H9 (cell line): ENCODE results near the gene MARCHF10. TPM values are rescaled to one million over a fixed set of nuclear protein-coding genes. Genes with fewer than 3 reads are reported as not detected.

Experiments
- DNase-seq: peaks from one replicate; pipeline ENCODE4 v3.0.0-alpha.2; 2017
- H2AFZ ChIP-seq: one replicate; pipeline ENCODE4 v1.6.1; 2013; ENCODE audit warnings: mild to moderate bottlenecking, low read length, control low read depth, moderate library complexity
- H2AK5ac ChIP-seq: 2 replicates; pipeline ENCODE4 v1.6.1; 2013; ENCODE audit warnings: low read length, control low read depth, mixed read lengths; ENCODE audit not compliant: insufficient read length
- H2BK120ac ChIP-seq: one replicate; pipeline ENCODE4 v1.6.1; 2013; ENCODE audit warnings: low read depth, mild to moderate bottlenecking, low read length, control low read depth, inconsistent platforms; ENCODE audit not compliant: poor library complexity, severe bottlenecking
- H2BK12ac ChIP-seq: 2 replicates; pipeline ENCODE4 v1.6.1; 2013; ENCODE audit warnings: low read length, control low read depth, mixed read lengths, low read depth; ENCODE audit not compliant: insufficient read length
- H2BK15ac ChIP-seq: 2 replicates; pipeline ENCODE4 v1.6.1; 2013; ENCODE audit warnings: low read depth, low read length, control low read depth
- H2BK20ac ChIP-seq: one replicate; pipeline ENCODE4 v1.6.1; 2013; ENCODE audit warnings: low read depth, mild to moderate bottlenecking, low read length, control low read depth, inconsistent platforms; ENCODE audit not compliant: poor library complexity, severe bottlenecking
- H2BK5ac ChIP-seq: 2 replicates; pipeline ENCODE4 v1.6.1; 2013; ENCODE audit warnings: low read length, control low read depth, mixed read lengths; ENCODE audit not compliant: insufficient read length
- H3K14ac ChIP-seq: 2 replicates; pipeline ENCODE4 v1.6.1; 2013; ENCODE audit warnings: low read length, control low read depth; ENCODE audit not compliant: insufficient read depth
- H3K18ac ChIP-seq: 2 replicates; pipeline ENCODE4 v1.6.1; 2013; ENCODE audit warnings: low read depth, mild to moderate bottlenecking, mixed read lengths, low read length, control low read depth; ENCODE audit not compliant: insufficient read length
- H3K23ac ChIP-seq: 2 replicates; pipeline ENCODE4 v1.6.1; 2013; ENCODE audit warnings: low read length, control low read depth, mixed read lengths, low read depth; ENCODE audit not compliant: insufficient read length
- H3K23me2 ChIP-seq: 2 replicates; pipeline ENCODE4 v1.6.1; 2013; ENCODE audit warnings: low read depth, mild to moderate bottlenecking, mixed read lengths, low read length, control low read depth; ENCODE audit not compliant: insufficient read length, poor library complexity, severe bottlenecking
- H3K27ac ChIP-seq: 2 replicates; pipeline ENCODE4 v1.5.1; 2013; ENCODE audit warnings: low read length, control low read depth, mixed read lengths, low read depth; ENCODE audit not compliant: insufficient read length
- H3K27me3 ChIP-seq: 2 replicates; pipeline ENCODE4 v1.6.1; 2013; ENCODE audit warnings: low read length, control low read depth, inconsistent platforms; ENCODE audit not compliant: insufficient read depth
- H3K4ac ChIP-seq: 2 replicates; pipeline ENCODE4 v1.6.1; 2013; ENCODE audit warnings: low read depth, mild to moderate bottlenecking, control low read depth, inconsistent platforms, low read length, moderate library complexity
- H3K4me1 ChIP-seq: 2 replicates; pipeline ENCODE4 v1.6.1; 2013; ENCODE audit warnings: low read length, control low read depth, inconsistent platforms; ENCODE audit not compliant: insufficient read depth
- H3K4me2 ChIP-seq: 2 replicates; pipeline ENCODE4 v1.6.1; 2013; ENCODE audit warnings: low read length, control low read depth, mixed read lengths; ENCODE audit not compliant: insufficient read length, insufficient read depth
- H3K56ac ChIP-seq: 2 replicates; pipeline ENCODE4 v1.6.1; 2013; ENCODE audit warnings: low read depth, mild to moderate bottlenecking, mixed read lengths, low read length, control low read depth; ENCODE audit not compliant: insufficient read length
- H3K79me1 ChIP-seq: 2 replicates; pipeline ENCODE4 v1.6.1; 2013; ENCODE audit warnings: low read depth, mild to moderate bottlenecking, moderate library complexity, low read length, control low read depth, inconsistent platforms; ENCODE audit not compliant: insufficient read depth, poor library complexity, severe bottlenecking
- H3K79me2 ChIP-seq: 2 replicates; pipeline ENCODE4 v1.6.1; 2013; ENCODE audit warnings: low read length, control low read depth, inconsistent platforms; ENCODE audit not compliant: insufficient read depth
- H3K9ac ChIP-seq: 2 replicates; pipeline ENCODE4 v1.6.1; 2013; ENCODE audit warnings: low read length, control low read depth, mixed read lengths; ENCODE audit not compliant: insufficient read length; ENCODE audit errors: extremely low read depth
- H3K9me3 ChIP-seq: one replicate; pipeline ENCODE4 v1.6.1; 2013; ENCODE audit warnings: low read depth, low read length, inconsistent platforms; ENCODE audit not compliant: control insufficient read depth
- H3T11ph ChIP-seq: one replicate; pipeline ENCODE4 v1.6.1; 2013; ENCODE audit warnings: mild to moderate bottlenecking, low read length, control low read depth, inconsistent platforms
- H4K20me1 ChIP-seq: one replicate; pipeline ENCODE4 v1.6.1; 2013; ENCODE audit not compliant: control insufficient read depth, insufficient read length, insufficient read depth
- H4K5ac ChIP-seq: 2 replicates; pipeline ENCODE4 v1.6.1; 2013; ENCODE audit warnings: low read depth, mild to moderate bottlenecking, mixed read lengths, low read length, control low read depth; ENCODE audit not compliant: insufficient read length
- H4K8ac ChIP-seq: replicated peaks from 2 replicates; pipeline ENCODE4 v1.6.1; 2013; ENCODE audit warnings: low read length, control low read depth, mixed read lengths, low read depth; ENCODE audit not compliant: insufficient read length
- H4K91ac ChIP-seq: 2 replicates; pipeline ENCODE4 v1.6.1; 2013; ENCODE audit warnings: low read depth, mild to moderate bottlenecking, moderate library complexity, mixed read lengths, low read length, control low read depth; ENCODE audit not compliant: insufficient read length
- H3K27ac Mint-ChIP-seq, 3 experiments: 2 replicates in 2 of 3; 3 replicates in 1 of 3; pipeline ENCODE4 v1.8.0; 2020 to 2021; ENCODE audit warnings: mixed read lengths in 3 of 3, mild to moderate bottlenecking in 1 of 3, moderate library complexity in 1 of 3
- H3K27me3 Mint-ChIP-seq: 2 replicates; pipeline ENCODE4 v1.8.0; 2021; ENCODE audit warnings: low read depth, mild to moderate bottlenecking, moderate library complexity, mixed read lengths
- H3K36me3 Mint-ChIP-seq, 3 experiments: 2 replicates in 2 of 3; 3 replicates in 1 of 3; pipeline ENCODE4 v1.8.0; 2020 to 2021; ENCODE audit warnings: low read depth in 3 of 3, mixed read lengths in 3 of 3; ENCODE audit not compliant: insufficient read depth in 1 of 3
- H3K4me1 Mint-ChIP-seq, 2 experiments: 2 replicates each; pipeline ENCODE4 v1.8.0; 2020; ENCODE audit warnings: mixed read lengths in 2 of 2
- H3K4me3 Mint-ChIP-seq, 2 experiments: 2 replicates in 1 of 2; 3 replicates in 1 of 2; pipeline ENCODE4 v1.8.0; 2020 to 2021; ENCODE audit warnings: mild to moderate bottlenecking in 2 of 2, mixed read lengths in 2 of 2, moderate library complexity in 1 of 2
- H3K9me3 Mint-ChIP-seq, 2 experiments: 2 replicates in 1 of 2; 3 replicates in 1 of 2; pipeline ENCODE4 v1.8.0; 2020; ENCODE audit warnings: mild to moderate bottlenecking in 2 of 2, mixed read lengths in 2 of 2, moderate library complexity in 1 of 2
- CTCF ChIP-seq: fragments of 200-600 bp; sonication (generic); conservative IDR thresholded peaks from 3 replicates; pipeline ENCODE4 v1.8.0; 2021; ENCODE audit warnings: antibody characterized with exemption, mild to moderate bottlenecking
- WGBS: extraction: QIAGEN DNeasy Blood & Tissue Kit; methylation state at CpG from one replicate; pipeline ENCODE4 v1.1.7; 2013; ENCODE audit warnings: missing lambda C conversion rate, low lambda C conversion rate, mixed read lengths; ENCODE audit not compliant: insufficient read length; ENCODE audit errors: extremely low coverage; 5-methylcytosine and 5-hydroxymethylcytosine counted together
- total RNA-seq: library from RNA; stranded (reverse); gene quantifications from 2 replicates; pipeline ENCODE4 v1.2.1, GENCODE V29; 2021

Gene MARCHF10
- total RNA-seq, 1 experiment from 2014 or later, result not detected

- Histone ChIP-seq H3K56ac (no peak overlapping the region), H3T11ph (no peak overlapping the region), H2BK120ac (no peak overlapping the region), H3K14ac (no peak overlapping the region), H2BK15ac (no peak overlapping the region), H2BK12ac (no peak overlapping the region), H3K23me2 (no peaks in the 10 kb centered on the region), H4K8ac (no peak overlapping the region), H4K20me1 (no peaks in the 10 kb centered on the region), H2AK5ac (no peak overlapping the region), H4K91ac (no peak overlapping the region), H4K5ac (no peak overlapping the region), H3K79me2 (no peaks in the 10 kb centered on the region), H3K18ac (no peak overlapping the region), H2BK5ac (no peak overlapping the region), H3K4ac (no peak overlapping the region), H2AFZ (no peak overlapping the region), H3K27ac (no peak overlapping the region), H3K9me3 (no peaks in the 10 kb centered on the region), H2BK20ac (no peak overlapping the region), H3K4me2 (no peak overlapping the region), H3K9ac (no peak overlapping the region), H3K79me1 (no peaks in the 10 kb centered on the region), H3K4me1 (no peaks in the 10 kb centered on the region; the same call in 1 of the 2 replicates), H3K23ac (no peak overlapping the region), H3K27me3 (no peaks in the 10 kb centered on the region)
- no CpG with 5 or more reads among the region's 8 CpGs for WGBS
- no peak for DNase-seq
- Mint-ChIP-seq H3K9me3 (no peaks in the 10 kb centered on the region), H3K36me3 (no peaks in the 10 kb centered on the region), H3K27me3 (peaks cover 7% of the 10 kb centered on the region), H3K4me1 (peaks cover 19 to 34% of the 10 kb centered on the region in 2 experiments), H3K27ac (no peak overlapping the region), H3K4me3 (no peak overlapping the region)
- no peak for TF ChIP-seq CTCF
Observed at GRCh38 chr17:62746941-62747340, 61.2 kb downstream of the MARCHF10 start.
